T-cell (primary cell): ENCODE data around the gene C17orf113. TPM values are rescaled to one million over a fixed set of nuclear protein-coding genes. Genes with fewer than 3 reads are reported as not detected.

ENCODE experiments used
- ATAC-seq, 4 experiments: fragments of 200-7000 bp in 3 of 4; fragments of 150-1000 bp in 1 of 4; cut with Tn5 transposase; replicated peaks in 1 of 4; 1 replicate in 3 of 4; 2 replicates in 1 of 4; pipeline ENCODE4 v1.10.0; 2021; ENCODE audit warnings: moderate library complexity in 3 of 4, mild to moderate bottlenecking in 2 of 4, moderate number of reproducible peaks in 1 of 4
- CTCF ChIA-PET, 2 donors: fragments of 300-600 bp; sonication (Branson Sonifier 250); formaldehyde crosslinking; loops; one replicate each; lab custom pipeline; 2022; ENCODE audit warnings: antibody characterized with exemption in 2 of 2; lab: Charles Lee
- POLR2A ChIA-PET, 2 donors: fragments of 300-600 bp; sonication (Branson Sonifier 250); formaldehyde crosslinking; loops; one replicate each; lab custom pipeline; 2022; ENCODE audit warnings: antibody characterized with exemption in 2 of 2; lab: Charles Lee
- DNase-seq, 35 experiments: peaks; one replicate each; pipeline versions ENCODE4 v3.0.0 to v3.0.0-alpha.2; 2013 to 2023
- H3K27ac ChIP-seq: one replicate; pipeline ENCODE4 v1.5.1; 2013; ENCODE audit warnings: low read length
- H3K27me3 ChIP-seq, 2 experiments: replicated peaks in 1 of 2; 1 replicate in 1 of 2; 2 replicates in 1 of 2; pipeline versions ENCODE4 v1.6.1 to v1.7.0; 2013; ENCODE audit warnings: low read length in 1 of 2, mixed read lengths in 1 of 2; ENCODE audit not compliant: control insufficient read depth in 2 of 2, insufficient read depth in 2 of 2; ENCODE audit errors: extremely low read depth in 1 of 2
- H3K36me3 ChIP-seq, 2 donors: 1 replicate in 1 of 2; 2 replicates in 1 of 2; pipeline versions ENCODE4 v1.6.1 to v1.7.0; 2013; ENCODE audit warnings: low read length in 1 of 2; ENCODE audit not compliant: control insufficient read depth in 2 of 2, insufficient read depth in 1 of 2; ENCODE audit errors: extremely low read depth in 1 of 2
- H3K4me1 ChIP-seq, 2 experiments: 1 replicate in 1 of 2; 2 replicates in 1 of 2; pipeline versions ENCODE4 v1.6.1 to v1.7.0; 2013; ENCODE audit warnings: low read length in 2 of 2, mixed read lengths in 1 of 2; ENCODE audit not compliant: insufficient read depth in 2 of 2, control insufficient read depth in 1 of 2; ENCODE audit errors: extremely low read depth in 1 of 2
- H3K4me3 ChIP-seq, 2 donors: 1 replicate in 1 of 2; 2 replicates in 1 of 2; pipeline versions ENCODE4 v1.5.1 to v1.7.0; 2013; ENCODE audit warnings: mild to moderate bottlenecking in 2 of 2, low read length in 1 of 2, moderate library complexity in 1 of 2; ENCODE audit not compliant: control insufficient read depth in 1 of 2; ENCODE audit errors: extremely low read depth in 1 of 2
- H3K9me3 ChIP-seq: 2 replicates; pipeline ENCODE4 v1.7.0; 2013
- H3K27ac Mint-ChIP-seq, 2 donors: one replicate each; pipeline ENCODE4 v1.8.0; 2020 to 2021; ENCODE audit warnings: mild to moderate bottlenecking in 2 of 2, mixed read lengths in 2 of 2
- H3K27me3 Mint-ChIP-seq, 2 donors: one replicate each; pipeline ENCODE4 v1.8.0; 2021 to 2022; ENCODE audit warnings: mixed read lengths in 2 of 2
- H3K36me3 Mint-ChIP-seq: one replicate; pipeline ENCODE4 v1.8.0; 2021; ENCODE audit warnings: mixed read lengths
- H3K4me1 Mint-ChIP-seq, 3 donors: one replicate each; pipeline ENCODE4 v1.8.0; 2020 to 2022; ENCODE audit warnings: mixed read lengths in 3 of 3, mild to moderate bottlenecking in 1 of 3
- H3K4me3 Mint-ChIP-seq, 3 donors: one replicate each; pipeline ENCODE4 v1.8.0; 2020 to 2022; ENCODE audit warnings: mild to moderate bottlenecking in 3 of 3, mixed read lengths in 3 of 3, moderate library complexity in 3 of 3
- H3K9me3 Mint-ChIP-seq, 3 donors: one replicate each; pipeline ENCODE4 v1.8.0; 2020 to 2022; ENCODE audit warnings: mixed read lengths in 3 of 3
- WGBS: methylation state at CpG from one replicate; pipeline ENCODE4 v1.1.5; 2013; ENCODE audit warnings: missing lambda C conversion rate; ENCODE audit not compliant: insufficient coverage; 5-methylcytosine and 5-hydroxymethylcytosine counted together
- total RNA-seq, 35 experiments: library from RNA in 6 of 35; stranded (reverse) in 6 of 35; fragments of 120-200 nt in 1 of 35; gene quantifications; one replicate each; pipeline versions ENCODE4 v1.2.1 to v1.2.4 and lab custom pipeline; 2013 to 2026

C17orf113 gene
- total RNA-seq, 5 donors from 2014 or later (not counting 1 experiment from before 2014, with no cell fraction given): 0.35 to 1.1 (median 0.89) TPM

DNA sequence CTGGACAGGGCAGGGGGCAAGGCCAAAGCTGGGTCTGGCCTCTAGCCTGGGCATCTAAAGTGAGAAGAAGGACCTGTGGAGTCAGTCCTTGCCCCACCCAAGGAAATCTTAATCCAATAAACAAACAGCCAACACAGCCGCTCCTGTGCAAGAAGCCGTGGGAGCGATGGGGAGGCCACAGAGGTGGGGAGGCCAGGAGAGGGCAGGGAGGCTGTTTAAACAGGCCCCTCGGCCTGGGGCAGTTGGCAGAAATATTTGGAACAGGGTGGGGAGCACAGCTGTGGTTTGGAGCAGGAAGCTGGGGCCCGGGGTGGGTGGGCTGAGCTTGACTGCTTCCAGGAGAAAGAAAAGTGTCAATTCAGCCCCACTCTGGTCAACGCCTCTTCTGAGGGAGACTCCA, 42.5 kb upstream of the C17orf113 start:
- Mint-ChIP-seq H3K27ac (no peak overlapping the region), H3K4me3 (no peak overlapping the region), H3K36me3 (no peaks in the 10 kb centered on the region), H3K4me1 (peaks cover 3 to 6% (median 6%) of the 10 kb centered on the region in 3 donors), H3K9me3 (no peaks in the 10 kb centered on the region), H3K27me3 (peaks cover 24 to 41% of the 10 kb centered on the region in 2 donors)
- Histone ChIP-seq H3K9me3 (no peaks in the 10 kb centered on the region), H3K4me1 (peaks cover 4 to 6% of the 10 kb centered on the region in 2 experiments), H3K36me3 (no peaks in the 10 kb centered on the region), H3K27me3 (peaks cover 0 to 50% of the 10 kb centered on the region in 2 experiments), H3K27ac (no peak overlapping the region), H3K4me3 (no peak overlapping the region)
- ChIA-PET CTCF (no interaction called here), POLR2A (no interaction called here)
- no peak for ATAC-seq
- DNase-seq: no peak
- WGBS: 53% methylated on average over 4 of the region's 6 CpGs

DNA sequence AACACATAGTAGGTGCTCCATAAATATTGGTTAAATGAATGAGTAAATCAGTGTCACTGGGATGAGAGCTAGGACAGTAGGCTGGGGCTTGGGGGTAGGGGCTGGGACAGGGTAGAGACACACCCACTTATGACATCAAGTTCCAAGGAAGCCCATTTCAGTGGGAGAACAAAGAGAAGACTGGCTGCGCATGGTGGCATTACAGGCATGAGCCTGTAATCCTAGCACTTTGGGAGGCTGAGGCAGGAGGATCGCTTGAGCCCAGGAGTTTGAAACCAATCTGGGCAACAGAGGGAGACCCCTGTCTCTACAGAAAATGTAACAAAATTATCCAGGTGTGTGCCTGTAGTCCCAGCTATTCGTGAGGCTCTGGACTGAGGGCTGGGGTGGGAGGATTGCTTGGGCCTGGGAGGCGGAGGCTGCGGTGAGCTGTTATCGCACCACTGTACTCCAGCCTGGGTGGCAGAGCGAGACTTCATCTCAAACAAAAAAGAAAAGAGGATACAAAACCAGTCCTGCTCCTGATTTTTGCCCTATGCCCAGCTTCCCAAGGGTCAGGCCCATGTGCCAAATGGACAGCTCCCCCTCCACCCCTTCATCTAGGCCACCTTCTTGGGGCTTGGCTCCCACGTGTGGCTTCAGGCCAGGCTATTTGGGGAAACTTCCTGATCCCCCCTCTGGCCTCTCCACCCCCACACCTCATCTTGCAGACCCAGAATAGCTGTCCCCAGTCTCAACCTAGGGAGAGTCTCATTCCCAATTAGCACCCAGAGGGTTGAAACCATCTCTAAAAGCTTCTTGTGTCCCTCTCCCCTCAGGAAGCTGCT, 40.8 kb upstream of the C17orf113 start:
- no peaks in the 10 kb centered on the region for H3K4me1 Mint-ChIP-seq
- ChIA-PET CTCF (interaction anchor here (0.5 to 1.2 kb wide), 6 partner anchors 19 to 161 kb away, joined by 3 to 4 read pairs (median 4); partner anchors contain the start of gene ODAD4 (in 1 of the 2)), POLR2A (no interaction called here)
- Histone ChIP-seq H3K36me3 (no peaks in the 10 kb centered on the region), H3K27ac (no peak overlapping the region), H3K4me3 (no peak overlapping the region), H3K27me3 (peaks cover 0 to 32% of the 10 kb centered on the region in 2 experiments), H3K9me3 (no peaks in the 10 kb centered on the region), H3K4me1 (no peaks in the 10 kb centered on the region)
- no peaks in the 10 kb centered on the region for H3K36me3 Mint-ChIP-seq
- DNase-seq: no peak
- no peak overlapping the region for H3K27ac Mint-ChIP-seq
- no peak overlapping the region for H3K4me3 Mint-ChIP-seq
- H3K27me3 Mint-ChIP-seq: peaks cover 16 to 30% of the 10 kb centered on the region in 2 donors
- no peaks in the 10 kb centered on the region for H3K9me3 Mint-ChIP-seq
- 88% methylated on average over 4 of the region's 8 CpGs for WGBS
- no peak for ATAC-seq

DNA sequence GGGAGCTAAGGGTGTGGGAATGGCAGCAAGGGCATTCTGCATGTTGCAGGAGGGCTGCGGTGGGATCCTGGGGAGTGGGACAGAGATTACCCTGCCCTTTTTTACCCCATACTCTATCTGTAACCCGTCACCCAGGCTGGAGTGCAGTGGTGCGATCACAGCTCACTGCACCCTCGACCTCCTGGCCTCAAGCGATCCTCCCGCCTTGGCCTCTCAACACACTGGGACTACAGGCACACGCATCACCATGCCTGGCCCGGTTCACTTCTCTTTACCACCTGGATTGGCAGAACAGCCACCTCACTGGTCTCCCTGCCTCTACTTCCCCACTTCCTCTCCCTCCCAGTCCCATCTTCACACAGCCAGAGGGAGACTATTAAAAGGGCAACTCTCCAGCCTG, 38.3 kb upstream of the C17orf113 start:
- Histone ChIP-seq H3K4me3 (no peak overlapping the region), H3K27ac (no peak overlapping the region), H3K27me3 (peaks cover 0 to 26% of the 10 kb centered on the region in 2 experiments), H3K9me3 (no peaks in the 10 kb centered on the region), H3K36me3 (no peaks in the 10 kb centered on the region), H3K4me1 (no peaks in the 10 kb centered on the region)
- WGBS: 85% methylated on average over 7 of the region's 8 CpGs
- ChIA-PET CTCF (interaction anchor here in 1 of 2 donors (0.5 kb wide), 1 partner anchor 124 kb away, joined by 3 read pairs; no protein-coding TSS in a partner anchor), POLR2A (no interaction called here)
- ATAC-seq (no peak), DNase-seq (no peak)
- Mint-ChIP-seq H3K9me3 (no peaks in the 10 kb centered on the region), H3K4me3 (no peak overlapping the region), H3K27me3 (peaks cover 5 to 19% of the 10 kb centered on the region in 2 donors), H3K4me1 (no peaks in the 10 kb centered on the region), H3K36me3 (no peaks in the 10 kb centered on the region), H3K27ac (no peak overlapping the region)

DNA sequence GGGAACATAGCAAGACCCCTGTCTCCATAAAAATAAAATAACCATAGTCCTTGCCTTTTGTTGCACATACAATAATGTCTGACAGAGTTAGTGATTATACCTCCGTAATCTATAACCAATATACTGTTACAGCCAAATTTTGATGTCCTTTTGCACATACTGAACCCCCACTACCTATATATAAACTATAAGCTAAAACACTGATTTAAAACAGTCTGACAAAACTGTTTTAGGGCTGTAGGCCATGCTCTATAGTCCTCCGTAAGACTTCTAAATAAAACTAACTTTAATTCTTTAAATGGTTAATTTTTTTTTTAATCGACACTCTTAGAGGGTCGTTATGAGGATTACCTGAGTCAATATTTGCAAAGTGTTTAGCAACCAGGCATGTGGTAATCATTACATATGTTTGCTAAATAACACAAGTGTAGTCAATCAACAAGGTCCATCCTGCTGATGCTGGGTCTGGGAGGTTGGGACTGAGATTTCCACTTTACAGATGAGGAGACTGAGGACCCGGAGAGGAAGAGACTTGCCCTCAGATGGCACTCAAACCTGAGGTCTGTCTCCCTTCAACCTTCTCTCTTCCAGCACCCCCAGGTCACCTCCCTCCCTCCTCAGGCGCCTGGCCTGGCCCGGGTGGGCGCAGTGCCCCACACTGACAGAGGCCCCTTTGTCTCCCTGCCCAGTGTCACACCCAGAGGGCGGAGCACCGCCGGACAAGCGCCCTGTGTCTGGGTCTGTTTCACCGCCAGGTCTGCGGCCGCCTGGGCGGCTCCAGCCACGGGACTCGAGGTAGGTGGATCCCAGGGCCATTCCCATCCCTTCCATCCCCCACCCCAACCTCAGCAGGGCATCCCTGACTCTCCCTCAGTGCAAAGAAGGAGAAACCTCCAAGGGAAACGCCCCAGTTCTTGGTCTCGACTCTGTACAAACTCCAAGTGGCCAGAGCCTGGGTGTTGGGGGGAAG, 37.6 kb upstream of the C17orf113 start:
- Histone ChIP-seq H3K36me3 (no peaks in the 10 kb centered on the region), H3K27me3 (peaks cover 0 to 26% of the 10 kb centered on the region in 2 experiments), H3K27ac (no peak overlapping the region), H3K9me3 (no peaks in the 10 kb centered on the region), H3K4me1 (no peaks in the 10 kb centered on the region), H3K4me3 (no peak overlapping the region)
- no peaks in the 10 kb centered on the region for H3K9me3 Mint-ChIP-seq
- DNase-seq (no peak), ATAC-seq (no peak)
- ChIA-PET CTCF (no interaction called here), POLR2A (interaction anchor here in 1 of 2 donors (1.0 kb wide), 1 partner anchor 23 kb away, joined by 5 read pairs; no protein-coding TSS in a partner anchor)
- no peaks in the 10 kb centered on the region for H3K36me3 Mint-ChIP-seq
- 94% methylated on average over 9 of the region's 20 CpGs for WGBS
- no peak overlapping the region for H3K27ac Mint-ChIP-seq
- H3K4me3 Mint-ChIP-seq: no peak overlapping the region
- H3K27me3 Mint-ChIP-seq: peaks cover 5 to 18% of the 10 kb centered on the region in 2 donors
- no peaks in the 10 kb centered on the region for H3K4me1 Mint-ChIP-seq

DNA sequence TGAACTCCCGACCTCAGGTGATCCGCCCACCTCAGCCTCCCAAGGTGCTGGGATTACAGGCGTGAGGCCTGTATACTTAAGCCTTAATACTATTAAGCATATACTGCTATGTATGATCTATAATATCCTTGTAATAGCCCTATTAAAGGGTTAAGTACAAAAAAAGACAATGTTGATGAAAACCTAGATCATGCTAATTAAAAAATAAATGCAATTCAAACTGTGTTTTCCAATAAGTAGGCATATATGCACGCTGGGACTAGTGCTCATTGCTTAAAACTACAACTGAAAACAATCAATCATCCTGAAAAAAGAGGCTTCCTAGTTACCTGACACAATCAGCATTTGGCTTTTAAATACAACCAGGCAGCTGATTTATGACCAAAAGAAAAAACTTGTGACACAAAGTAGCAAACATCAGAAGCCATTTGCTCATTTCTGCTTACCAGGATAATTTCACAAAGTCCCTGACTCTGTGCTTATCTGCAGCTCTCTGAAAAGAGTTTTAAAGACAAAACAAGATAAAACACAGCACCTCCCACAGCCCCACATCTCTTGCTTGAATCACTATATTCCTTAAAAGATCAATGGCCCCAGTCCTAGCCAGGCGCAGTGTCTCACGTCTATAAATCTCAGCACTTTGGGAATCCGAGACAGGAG, 36.8 kb upstream of the C17orf113 start:
- H3K27ac ChIP-seq: no peak overlapping the region
- peaks cover 5 to 17% of the 10 kb centered on the region in 2 donors for H3K27me3 Mint-ChIP-seq
- H3K27me3 ChIP-seq: peaks cover 0 to 30% of the 10 kb centered on the region in 2 experiments
- POLR2A ChIA-PET: interaction anchor here in 1 of 2 donors (1.0 kb wide), 1 partner anchor 22 kb away, joined by 5 read pairs; no protein-coding TSS in a partner anchor
- H3K36me3 Mint-ChIP-seq: no peaks in the 10 kb centered on the region
- no peak overlapping the region for H3K27ac Mint-ChIP-seq
- no peak for ATAC-seq
- H3K4me1 Mint-ChIP-seq: no peaks in the 10 kb centered on the region
- no peaks in the 10 kb centered on the region for H3K9me3 ChIP-seq
- H3K9me3 Mint-ChIP-seq: no peaks in the 10 kb centered on the region
- no peak overlapping the region for H3K4me3 ChIP-seq
- CTCF ChIA-PET: no interaction called here
- H3K4me3 Mint-ChIP-seq: no peak overlapping the region
- DNase-seq: no peak
- WGBS: 86% methylated on average over 4 of the region's 7 CpGs
- no peaks in the 10 kb centered on the region for H3K4me1 ChIP-seq
- H3K36me3 ChIP-seq: no peaks in the 10 kb centered on the region
